GM19438 (cell line): ENCODE measurements around the gene LRRC66.

Experiments
- ATAC-seq: cut with Tn5 transposase; IDR thresholded peaks from one replicate; pipeline ENCODE4 v1.9.1; 2021; ENCODE audit warnings: low read depth; ENCODE audit not compliant: unreplicated experiment

The LRRC66 gene

DNA sequence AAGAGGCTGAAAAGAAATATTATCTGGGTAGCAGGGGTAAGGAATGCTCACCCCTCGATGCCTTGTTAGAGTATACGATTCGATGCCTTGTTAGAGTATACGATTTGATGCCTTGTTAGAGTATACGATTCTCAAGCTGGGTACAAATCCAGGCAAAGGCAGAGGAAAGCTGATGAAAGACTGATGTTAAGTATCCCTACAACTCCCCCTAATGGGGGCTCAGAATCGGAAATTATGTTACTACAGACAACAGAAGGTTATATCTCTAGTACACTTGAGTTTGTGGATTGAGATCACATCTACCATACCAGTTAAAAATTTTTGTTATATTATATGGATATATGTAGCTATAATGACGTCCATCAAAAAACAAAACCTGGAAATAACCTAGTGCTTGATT, 4.8 kb downstream of the LRRC66 start:
- no peak for ATAC-seq

DNA sequence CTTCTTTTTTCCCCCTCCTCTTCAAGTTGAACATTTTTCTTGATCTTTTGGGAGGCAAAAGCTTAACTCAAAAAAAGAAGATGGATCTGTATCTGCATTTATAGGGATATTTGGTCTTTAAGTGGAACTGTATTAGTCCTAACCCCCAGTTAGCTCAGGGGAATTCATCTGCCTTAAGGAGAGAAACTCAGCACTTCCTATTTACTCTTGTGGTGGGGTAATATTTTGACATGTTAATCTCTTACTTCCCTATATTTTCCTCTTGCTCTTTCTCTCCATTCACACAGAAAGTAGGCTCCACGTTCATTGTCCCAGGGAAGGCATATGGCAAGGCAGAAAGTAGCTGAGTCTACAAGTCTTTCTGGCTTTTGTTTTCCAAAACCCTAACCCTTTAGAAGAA, 5.3 kb downstream of the LRRC66 start:
- ATAC-seq = no peak

DNA sequence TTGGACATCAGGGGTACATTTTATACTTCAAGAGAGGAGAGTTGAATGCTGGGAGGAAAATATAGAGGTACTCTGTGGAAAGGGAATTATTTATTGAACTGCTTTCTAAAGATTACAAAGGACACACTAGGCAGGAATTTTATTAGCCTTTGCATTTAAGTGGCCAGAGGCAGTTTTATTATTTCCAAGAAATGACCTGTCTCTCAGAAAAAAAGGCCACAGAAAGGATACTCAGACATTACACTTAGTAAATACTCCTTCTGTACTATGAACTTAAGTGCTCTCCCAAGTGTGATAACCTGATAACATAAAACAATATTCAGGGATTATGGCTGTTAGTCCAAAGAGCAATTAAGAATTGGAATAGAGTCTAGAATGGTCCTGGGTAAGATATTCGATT, 7.5 kb downstream of the LRRC66 start:
- no peak for ATAC-seq

DNA sequence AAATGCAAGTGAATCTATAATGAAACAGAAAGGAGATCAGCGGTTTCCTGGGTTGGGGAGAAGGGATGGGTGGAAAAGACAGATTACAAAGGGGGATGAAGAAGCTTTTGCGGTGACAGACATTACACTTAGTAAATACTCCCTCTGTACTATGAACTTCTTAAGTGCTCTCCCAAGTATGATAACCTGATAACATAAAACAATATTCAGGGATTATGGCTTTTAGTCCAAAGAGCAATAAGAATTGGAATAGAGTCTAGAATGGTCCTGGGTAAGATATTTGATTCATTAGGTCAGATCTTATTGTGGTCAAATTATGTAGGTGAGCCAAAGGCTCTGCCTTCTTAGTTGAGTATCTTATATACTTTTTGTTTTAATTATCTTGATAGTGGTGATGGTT, 9.2 kb downstream of the LRRC66 start:
- ATAC-seq = no peak

DNA sequence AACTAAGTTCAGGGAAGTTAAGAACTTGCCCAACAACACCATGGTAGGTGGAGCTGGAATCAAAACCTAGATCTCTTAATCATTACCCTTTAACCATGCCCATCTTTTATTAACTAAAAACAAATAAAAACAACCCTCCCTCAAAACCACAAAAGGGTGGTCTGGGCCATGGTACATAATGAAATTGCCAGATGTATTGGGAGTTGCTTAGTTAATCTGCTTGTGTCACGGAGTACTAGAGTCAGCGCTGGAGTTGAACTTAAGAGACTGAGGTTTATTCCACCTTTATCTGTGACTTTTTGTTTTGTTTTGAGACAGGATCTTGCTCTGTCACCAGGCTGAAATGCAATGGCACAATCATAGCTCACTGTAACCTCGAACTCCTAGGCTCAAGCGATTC, 13.3 kb downstream of the LRRC66 start:
- ATAC-seq = no peak

DNA sequence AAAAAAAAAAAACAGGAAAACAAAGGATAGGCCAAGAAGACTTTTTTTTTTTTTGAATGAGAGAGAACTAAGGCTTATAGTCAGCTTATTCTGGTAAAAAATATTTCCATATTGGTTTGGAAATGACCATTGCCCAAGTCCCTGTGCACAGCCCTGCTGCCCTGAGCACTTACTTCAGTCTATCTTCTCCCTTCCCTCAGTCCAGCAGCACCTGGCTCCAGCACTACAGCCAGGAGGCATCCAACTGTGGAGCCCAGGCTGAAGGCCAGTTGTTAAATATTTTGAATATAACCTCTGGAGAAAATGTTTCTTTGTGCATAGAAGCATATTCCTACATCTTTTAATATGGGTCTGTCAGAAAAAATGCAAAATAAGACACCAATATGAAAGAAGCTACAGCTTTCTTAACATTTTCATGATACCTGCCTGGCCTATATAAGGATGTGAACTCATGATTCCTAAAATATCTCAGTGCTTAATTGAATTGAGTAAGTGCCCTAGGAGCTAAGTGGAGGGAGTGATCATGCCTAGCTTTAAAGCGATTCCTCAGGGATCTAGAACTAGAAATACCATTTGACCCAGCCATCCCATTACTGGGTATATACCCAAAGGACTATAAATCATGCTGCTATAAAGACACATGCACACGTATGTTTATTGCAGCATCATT, 14.4 kb downstream of the LRRC66 start:
- no peak for ATAC-seq

DNA sequence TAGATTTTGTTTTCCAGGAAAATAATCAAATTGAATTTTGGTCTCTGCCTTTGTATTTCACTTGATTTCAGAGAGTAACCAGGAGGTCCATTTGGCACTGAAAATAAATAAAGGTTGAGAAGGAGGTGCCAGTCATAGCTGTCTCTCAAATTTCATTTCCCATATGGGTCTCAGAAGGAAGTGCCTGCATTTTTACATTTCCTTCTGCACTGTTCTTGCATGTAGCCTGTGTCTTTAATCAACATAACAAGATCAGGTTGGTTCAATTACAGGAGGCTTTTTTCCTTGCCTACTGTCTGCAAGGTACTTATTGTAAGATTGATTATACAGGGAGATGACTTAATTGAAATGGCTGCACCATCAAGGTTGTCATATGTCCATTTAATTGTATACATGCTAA, 15.7 kb downstream of the LRRC66 start:
- no peak for ATAC-seq

DNA sequence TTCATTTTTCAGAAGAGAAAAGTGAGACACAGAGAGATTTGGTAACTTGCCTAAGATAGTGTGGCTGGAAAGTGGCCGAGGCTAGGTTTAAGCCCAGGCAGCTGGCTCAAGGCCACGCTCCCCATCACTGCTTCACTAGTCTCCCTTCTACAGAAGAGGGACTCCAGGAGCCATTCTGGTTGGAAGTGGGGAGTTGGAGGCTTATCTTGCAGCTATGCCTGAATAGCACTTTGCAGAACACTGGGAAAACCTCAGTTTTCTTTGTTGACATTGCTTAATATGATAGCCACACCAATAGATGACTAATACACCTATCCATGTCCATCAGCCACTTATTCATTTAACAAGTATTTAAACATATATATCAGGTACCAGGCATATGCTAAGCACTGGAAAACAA, 18.5 kb downstream of the LRRC66 start:
- ATAC-seq = no peak

DNA sequence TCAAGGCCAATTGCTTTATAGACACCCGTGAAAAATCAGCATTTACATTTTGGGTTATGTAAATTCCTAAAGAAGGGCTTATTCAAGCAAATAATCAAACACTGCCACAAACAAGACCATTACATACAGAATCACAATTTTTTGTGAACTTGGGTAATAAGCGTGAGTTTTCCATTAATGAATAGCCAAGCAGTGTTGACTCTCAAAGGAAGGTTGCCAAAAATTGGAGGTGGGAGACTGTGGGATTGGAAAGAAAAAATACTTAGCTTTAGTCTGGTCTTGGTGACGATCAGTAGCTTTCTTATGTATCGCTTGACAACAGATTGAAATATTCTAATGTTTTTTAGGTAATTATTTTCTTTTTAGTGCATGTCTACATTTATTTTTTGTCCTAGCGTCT, 20.9 kb downstream of the LRRC66 start:
- ATAC-seq = no peak

DNA sequence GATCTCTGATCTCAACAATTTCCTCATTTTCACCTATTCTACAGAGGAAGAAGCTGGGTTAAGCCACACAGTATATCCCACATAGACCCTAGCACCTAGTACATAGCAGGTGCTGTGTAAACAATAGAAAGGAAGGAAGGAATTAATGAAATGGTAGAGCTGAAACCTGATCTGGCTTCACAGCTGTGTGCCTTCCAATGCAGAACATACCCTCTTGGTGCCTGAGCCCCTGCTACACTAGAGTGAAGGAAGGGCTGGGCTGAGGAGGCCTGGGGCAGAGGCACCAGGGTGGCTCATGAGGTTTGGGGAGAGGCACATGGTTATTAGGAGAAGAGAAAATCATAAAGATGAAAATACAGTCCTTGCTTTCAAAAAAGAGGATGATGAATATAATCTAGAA, 21.3 kb downstream of the LRRC66 start:
- no peak for ATAC-seq

DNA sequence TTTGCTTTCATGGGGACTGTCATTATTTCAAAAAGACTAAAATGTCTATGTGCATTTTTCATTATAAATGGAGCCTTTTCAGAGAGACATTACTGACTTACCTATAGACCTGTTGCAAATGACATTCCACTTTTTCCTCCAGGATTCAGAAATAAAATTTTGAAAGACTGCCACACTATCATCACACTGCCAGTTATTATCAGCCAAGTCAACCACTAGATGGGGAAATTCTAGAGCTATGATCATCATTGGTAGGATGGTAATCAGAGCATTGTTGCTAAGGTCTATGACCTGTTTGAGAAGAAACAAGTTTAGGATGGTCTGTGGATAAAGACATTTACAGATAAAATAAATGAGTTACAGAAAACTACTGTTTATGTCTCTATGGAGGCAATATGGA, 22.5 kb downstream of the LRRC66 start:
- no peak for ATAC-seq

DNA sequence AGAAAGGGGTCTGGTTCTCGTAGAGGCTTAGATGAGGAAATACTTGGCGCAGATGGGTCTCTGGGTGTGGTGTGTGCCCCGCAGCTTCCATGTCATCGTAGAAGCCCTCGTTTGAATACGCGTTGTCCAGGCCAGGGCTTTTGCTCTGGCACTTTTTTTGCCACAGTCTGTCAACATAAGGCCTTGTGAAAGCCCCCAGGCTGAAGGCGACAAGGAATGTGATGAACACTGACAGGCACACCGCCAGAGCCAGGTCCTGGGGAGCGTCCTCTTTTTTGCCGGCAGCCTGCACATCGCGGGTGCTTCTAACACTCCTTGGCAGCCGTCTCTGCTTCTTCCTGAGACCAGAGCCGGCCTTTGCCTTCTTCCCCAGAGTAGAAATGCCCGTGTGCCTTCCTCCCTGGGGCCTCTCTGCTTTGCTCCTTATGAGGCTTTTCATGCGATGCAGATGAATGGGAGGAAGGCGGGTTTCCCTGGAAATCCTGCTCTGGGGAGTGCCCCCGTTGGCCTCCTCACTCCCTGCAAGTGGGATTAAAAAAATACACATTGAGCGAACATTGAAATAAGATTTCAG, 24.4 kb downstream of the LRRC66 start:
- no peak for ATAC-seq

DNA sequence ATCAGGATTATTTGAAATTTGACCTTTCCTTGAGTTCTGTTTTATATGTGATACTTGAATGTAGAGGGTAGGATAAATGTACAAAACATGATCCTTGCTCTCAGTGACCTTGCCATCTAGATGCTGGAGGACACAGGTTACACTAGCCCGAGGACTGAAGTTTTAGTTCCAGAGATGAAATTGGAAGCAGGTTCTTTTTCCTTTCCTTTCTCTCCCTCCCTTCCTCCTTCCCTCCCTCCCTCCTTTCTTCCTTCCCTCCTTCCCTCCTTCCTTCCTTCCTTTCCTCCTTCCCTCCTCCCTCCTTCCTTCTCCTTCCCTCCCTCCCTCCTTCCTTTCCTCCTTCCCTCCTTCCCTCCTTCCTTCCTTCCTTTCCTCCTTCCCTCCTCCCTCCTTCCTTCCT, 54.3 kb downstream of the LRRC66 start:
- no peak for ATAC-seq

DNA sequence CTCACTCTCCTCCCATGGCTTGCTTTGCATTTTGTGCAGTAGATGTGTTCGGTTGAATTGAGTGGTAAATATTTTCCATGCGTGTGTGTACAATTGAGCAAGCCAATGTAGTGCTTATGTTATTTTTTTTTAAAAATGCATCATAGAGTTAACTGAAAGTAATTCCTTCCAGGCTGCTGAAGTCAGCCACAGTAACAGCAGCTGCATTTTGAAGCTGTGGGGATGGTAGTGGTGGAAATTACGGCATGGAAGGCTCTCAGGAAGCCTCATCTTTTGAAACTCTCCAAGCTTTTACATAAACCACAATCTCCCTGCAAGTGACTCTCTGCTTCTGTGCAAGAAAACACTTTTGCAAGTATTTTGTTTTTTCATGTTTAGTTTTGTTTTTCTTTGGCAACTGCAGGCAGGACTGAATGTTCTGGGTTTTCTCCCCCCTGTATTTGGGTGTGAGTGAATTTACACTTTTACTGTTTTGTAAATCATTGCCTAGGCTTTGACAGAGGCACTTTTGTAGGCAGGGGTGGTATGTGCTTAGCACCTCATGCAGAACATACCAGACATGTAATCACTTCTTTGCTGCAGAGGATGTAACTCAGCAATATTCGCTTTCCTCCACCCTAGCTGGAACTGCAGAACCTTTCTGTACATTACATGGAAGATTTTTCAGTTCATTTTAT, 56.2 kb downstream of the LRRC66 start:
- no peak for ATAC-seq

DNA sequence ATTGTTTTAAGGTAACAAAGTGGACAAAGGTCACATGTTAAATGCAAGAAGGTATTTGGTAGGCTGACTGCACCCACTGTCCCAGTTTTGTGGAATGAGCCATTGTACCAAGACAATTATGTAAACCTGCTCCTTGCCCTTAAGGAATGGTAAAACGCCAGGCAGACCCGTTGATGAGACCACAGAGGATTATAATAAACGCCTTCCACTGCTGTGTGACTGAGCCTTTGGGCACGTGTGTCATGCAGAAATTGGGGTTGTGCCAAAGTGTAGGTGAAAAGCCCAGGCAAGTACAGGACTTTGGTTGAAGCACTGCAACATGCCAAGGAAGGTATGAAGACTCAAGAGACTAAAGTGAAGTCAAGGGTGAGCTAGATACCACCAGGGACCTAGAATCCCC, 59.7 kb downstream of the LRRC66 start:
- ATAC-seq = no peak

DNA sequence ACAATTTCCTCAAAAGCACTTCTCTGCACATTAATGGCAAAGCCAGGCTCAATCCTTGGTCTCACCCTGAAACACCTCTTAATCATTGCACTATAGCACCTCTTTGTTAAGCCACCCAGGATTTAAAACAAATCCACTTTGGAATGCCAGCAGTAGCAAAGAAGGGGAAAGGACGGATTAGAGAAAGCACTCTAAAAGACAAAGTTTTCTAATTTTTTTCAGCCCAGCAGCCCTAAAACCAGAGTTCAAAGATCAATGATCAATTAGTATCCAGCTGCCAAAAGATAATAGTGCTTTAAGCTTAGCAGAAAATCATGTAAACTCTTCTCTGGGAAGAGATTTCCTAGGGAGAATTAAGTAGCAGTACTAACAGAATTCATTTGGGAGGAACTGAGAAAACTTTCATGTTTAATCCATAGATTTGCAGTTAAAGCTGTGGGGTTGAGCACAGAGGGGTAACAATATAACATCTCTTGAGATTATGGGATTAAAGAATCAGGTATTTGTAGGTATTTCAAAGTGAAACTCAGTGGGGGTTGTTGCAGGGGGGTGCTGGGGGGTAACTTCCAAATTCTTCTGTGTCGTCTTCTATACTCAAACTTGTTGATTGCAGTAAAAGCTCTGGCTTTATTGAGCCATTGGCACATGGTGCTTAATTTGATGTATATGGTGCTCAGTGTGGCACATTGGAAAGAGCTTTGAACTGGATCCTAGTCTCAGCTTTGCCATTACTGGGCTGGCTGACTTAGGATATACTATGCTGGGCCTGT, 61.8 kb downstream of the LRRC66 start:
- ATAC-seq = no peak
